Mammary epithelial cell (primary cell): ENCODE results near the gene RNF121.

ENCODE experiments used
- EZH2 ChIP-seq: IDR thresholded peaks from 2 replicates; pipeline ENCODE4 v1.6.1; 2012; ENCODE audit warnings: low read length, inconsistent platforms, borderline replicate concordance
- TF ChIP-seq, protein P1 (sequence below), 2 donors: IDR thresholded peaks in 1 of 2; conservative IDR thresholded peaks in 1 of 2; 2 replicates each; pipeline ENCODE4 v1.5.1; 2011 to 2012; ENCODE audit warnings: inconsistent platforms in 2 of 2, low read length in 2 of 2, mild to moderate bottlenecking in 2 of 2, control low read depth in 1 of 2, low read depth in 1 of 2; ENCODE audit not compliant: insufficient read depth in 1 of 2; ENCODE audit errors: extremely low read depth in 1 of 2

DNA sequence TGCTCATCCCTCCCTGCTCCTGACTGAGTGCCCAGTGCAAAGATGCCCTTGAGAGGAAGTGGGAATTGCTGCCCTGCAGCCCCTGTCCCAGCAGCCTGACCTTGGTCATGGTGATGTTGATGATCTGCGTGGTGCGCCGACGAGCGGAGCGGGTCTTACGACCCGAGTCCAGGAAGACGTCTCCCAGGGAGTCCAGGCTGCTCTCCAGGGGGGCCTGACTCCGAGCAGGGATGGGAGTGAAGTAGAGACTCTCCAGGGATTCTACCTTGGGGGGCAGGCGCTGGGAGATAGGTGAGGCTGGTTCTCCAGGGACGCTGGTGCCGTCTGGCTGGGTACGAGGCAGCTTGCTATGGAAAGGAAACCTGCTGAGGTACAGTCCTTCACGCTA, 78.2 kb downstream of the RNF121 start:
- TF ChIP-seq, protein P1, sequence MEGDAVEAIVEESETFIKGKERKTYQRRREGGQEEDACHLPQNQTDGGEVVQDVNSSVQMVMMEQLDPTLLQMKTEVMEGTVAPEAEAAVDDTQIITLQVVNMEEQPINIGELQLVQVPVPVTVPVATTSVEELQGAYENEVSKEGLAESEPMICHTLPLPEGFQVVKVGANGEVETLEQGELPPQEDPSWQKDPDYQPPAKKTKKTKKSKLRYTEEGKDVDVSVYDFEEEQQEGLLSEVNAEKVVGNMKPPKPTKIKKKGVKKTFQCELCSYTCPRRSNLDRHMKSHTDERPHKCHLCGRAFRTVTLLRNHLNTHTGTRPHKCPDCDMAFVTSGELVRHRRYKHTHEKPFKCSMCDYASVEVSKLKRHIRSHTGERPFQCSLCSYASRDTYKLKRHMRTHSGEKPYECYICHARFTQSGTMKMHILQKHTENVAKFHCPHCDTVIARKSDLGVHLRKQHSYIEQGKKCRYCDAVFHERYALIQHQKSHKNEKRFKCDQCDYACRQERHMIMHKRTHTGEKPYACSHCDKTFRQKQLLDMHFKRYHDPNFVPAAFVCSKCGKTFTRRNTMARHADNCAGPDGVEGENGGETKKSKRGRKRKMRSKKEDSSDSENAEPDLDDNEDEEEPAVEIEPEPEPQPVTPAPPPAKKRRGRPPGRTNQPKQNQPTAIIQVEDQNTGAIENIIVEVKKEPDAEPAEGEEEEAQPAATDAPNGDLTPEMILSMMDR (conservative IDR thresholded peaks at IDR 0.05 in 1 of 2, IDR thresholded peaks at IDR 0.05 in 1 of 2; ENCODE audit: extremely low read depth in 1 of 2, insufficient read depth in 1 of 2, low read depth in 1 of 2, low read length in 2 of 2) = no peak
- TF ChIP-seq EZH2 = no peak
